AG04449 (cell line): ENCODE measurements around the gene ZNF560.
"Not testable (repeated sequence)": the region's sequence is repeated elsewhere in the genome, so short reads cannot be mapped to it uniquely, and the experiment has no call there.

Source experiments
- CTCF ChIA-PET: fragments of 350-600 bp; formaldehyde crosslinking; extraction: SDS; loops from one replicate; lab custom pipeline; 2021; ENCODE audit warnings: antibody characterized with exemption; lab: Yijun Ruan, JAX
- POLR2A ChIA-PET: fragments of 400-600, 350-600 bp; formaldehyde crosslinking; extraction: SDS; loops from one replicate; lab custom pipeline; 2020; ENCODE audit warnings: antibody characterized with exemption, inconsistent platforms; lab: Yijun Ruan, JAX
- DNase-seq: peaks from one replicate; pipeline ENCODE4 v3.0.0-alpha.2; 2010; ENCODE audit warnings: low read depth, low spot score
- H3K4me3 ChIP-seq: 2 replicates; pipeline ENCODE4 v1.5.1; 2011; ENCODE audit warnings: low read depth, mild to moderate bottlenecking, control low read depth, low read length
- CTCF ChIP-seq: IDR thresholded peaks from one replicate; pipeline ENCODE4 v1.5.1; 2011; ENCODE audit warnings: mild to moderate bottlenecking, moderate library complexity, low read length, control low read depth, inconsistent platforms; ENCODE audit not compliant: insufficient read depth; ENCODE audit errors: missing control alignments

The ZNF560 gene

GRCh38 chr19:9498183-9498902, at the start of gene ZNF560:
Gene ZNF560 (minus strand): TSS chr19:9498616. CDS start chr19:9475313, 23,303 bp downstream.
- CTCF ChIA-PET, result no interaction called here
- POLR2A ChIA-PET, result no interaction called here
- H3K4me3 ChIP-seq, result peak within 1 kb of the TSS; percentile 46
- no peak for DNase-seq
- TF ChIP-seq CTCF, result peak; percentile 16

- POLR2A ChIA-PET, result no interaction called here
- CTCF ChIA-PET, result no interaction called here
Observed at GRCh38 chr19:9547870-9548269, 49.5 kb upstream of the ZNF560 start.

GRCh38 chr19:9541281-9541680, 42.9 kb upstream of the ZNF560 start:
- POLR2A ChIA-PET, H3K4me3 ChIP-seq, CTCF ChIA-PET, DNase-seq: not testable (repeated sequence)

More at GRCh38 chr19:9547870-9548269, 49.5 kb upstream of the ZNF560 start:
- no peak for DNase-seq
- no peak overlapping the region for H3K4me3 ChIP-seq
- TF ChIP-seq CTCF, result no peak

GRCh38 chr19:9539921-9540320, 41.5 kb upstream of the ZNF560 start:
- POLR2A ChIA-PET, H3K4me3 ChIP-seq, CTCF ChIA-PET, DNase-seq: not testable (repeated sequence)

GRCh38 chr19:9539201-9539600, 40.8 kb upstream of the ZNF560 start:
- DNase-seq, CTCF ChIA-PET, POLR2A ChIA-PET: not testable (repeated sequence)
- H3K4me3 ChIP-seq, result peak overlapping the region; percentile 3; the same call in 1 of the 2 replicates

DNA sequence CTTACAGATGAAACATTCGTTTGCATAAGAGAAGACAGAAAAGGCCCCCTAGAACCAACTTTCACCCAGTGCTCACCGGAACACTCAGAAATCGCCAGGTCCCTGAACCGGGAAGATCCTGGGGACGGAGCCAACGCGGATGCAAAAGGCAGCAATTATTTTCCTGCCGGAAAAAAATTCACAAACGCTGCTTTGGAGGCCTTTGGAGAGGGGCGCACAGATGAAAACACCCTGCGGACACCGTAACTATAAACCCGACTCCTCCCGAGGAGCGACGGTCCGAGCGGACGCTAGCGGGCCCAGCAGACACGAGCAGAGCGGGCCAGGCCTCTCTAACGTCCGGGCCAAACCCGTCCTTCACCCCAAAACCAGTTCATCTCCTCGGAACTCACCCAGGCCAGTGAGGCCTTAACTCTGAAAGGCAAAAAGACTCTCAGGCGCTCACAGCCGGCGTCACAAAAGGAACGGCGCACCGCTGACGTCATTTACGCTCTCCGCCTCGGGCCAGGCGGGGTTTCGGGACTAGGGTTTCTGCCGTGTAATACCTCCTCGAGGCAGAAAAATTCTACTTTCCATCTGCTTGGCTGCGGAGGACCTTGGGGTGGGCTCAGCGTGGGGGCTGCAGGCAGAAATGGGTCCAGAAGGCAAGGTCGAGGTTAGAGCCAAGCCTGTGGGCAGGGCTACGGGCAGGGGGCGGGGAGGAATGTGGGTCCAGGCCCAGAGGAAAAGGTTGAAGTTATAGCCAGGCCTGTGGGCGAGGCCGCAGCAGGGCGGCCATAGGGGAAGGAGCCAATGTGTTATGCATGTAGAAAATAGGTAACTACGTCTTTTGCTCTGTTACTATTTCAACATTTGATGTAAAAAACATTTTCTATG, 40.0 kb upstream of the ZNF560 start, which contains the start of gene ZNF426:
TSS of gene ZNF426 (minus strand) at position 463 of the 876 bp plus-strand sequence. CDS start 2,413 bp downstream, outside the sequence.
- ChIA-PET CTCF (no interaction called here), POLR2A (no interaction called here)
- H3K4me3 ChIP-seq, result peak within 1 kb of the TSS; percentile 93
- no peak for TF ChIP-seq CTCF
- peak; percentile 37 for DNase-seq

DNA sequence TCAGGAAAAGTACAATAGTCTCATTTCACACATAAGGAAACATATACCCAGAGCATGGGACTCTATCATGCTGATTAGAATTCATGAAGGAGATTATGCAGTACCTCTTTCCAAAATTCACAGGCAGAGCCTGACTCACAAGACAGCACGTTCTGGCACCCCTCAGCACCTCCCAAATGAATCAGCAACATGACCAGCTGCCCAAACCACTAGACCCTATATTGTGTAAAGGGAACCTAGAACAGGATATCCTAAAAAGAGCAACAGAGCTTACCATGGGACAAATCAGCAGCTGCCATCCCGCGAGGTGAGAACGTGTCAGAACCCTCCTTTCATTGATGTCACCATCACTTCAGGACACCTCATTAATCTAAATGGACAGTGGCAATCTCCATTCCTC, 37.5 kb upstream of the ZNF560 start:
- TF ChIP-seq CTCF, result no peak
- POLR2A ChIA-PET, result no interaction called here
- no peak for DNase-seq
- CTCF ChIA-PET, result no interaction called here
- no peak overlapping the region for H3K4me3 ChIP-seq
